GM12878 (cell line): ENCODE data around the gene TEKT3.

Experiments
- CHD2 ChIP-seq: IDR thresholded peaks from 2 replicates; pipeline ENCODE4 v1.6.1; 2011; ENCODE audit warnings: low read depth, low read length, improper control_type of control experiment, borderline replicate concordance
- CTCF ChIP-seq, 3 experiments: IDR thresholded peaks in 2 of 3; conservative IDR thresholded peaks in 1 of 3; 2 replicates each; pipeline ENCODE4 v1.5.1; 2011; ENCODE audit warnings: low read depth in 3 of 3, low read length in 3 of 3, mild to moderate bottlenecking in 3 of 3, control low read depth in 2 of 3, moderate library complexity in 2 of 3, inconsistent platforms in 1 of 3, mixed read lengths in 1 of 3; ENCODE audit not compliant: control insufficient read depth in 2 of 3, insufficient read depth in 1 of 3; ENCODE audit errors: extremely low read depth in 1 of 3
- NFYB ChIP-seq: IDR thresholded peaks from 2 replicates; pipeline ENCODE4 v1.6.1; 2011; ENCODE audit warnings: low read depth, mild to moderate bottlenecking, low read length, improper control_type of control experiment, moderate library complexity; ENCODE audit not compliant: insufficient read depth
- POLR2A ChIP-seq: IDR thresholded peaks from 2 replicates; pipeline ENCODE4 v1.6.1; 2011; ENCODE audit warnings: low read depth, mild to moderate bottlenecking, low read length
- YY1 ChIP-seq: IDR thresholded peaks from 2 replicates; pipeline ENCODE4 v1.6.1; 2011; ENCODE audit warnings: low read depth, mild to moderate bottlenecking, low read length
- ZZZ3 ChIP-seq: IDR thresholded peaks from 2 replicates; pipeline ENCODE4 v1.6.1; 2011; ENCODE audit warnings: low read depth; ENCODE audit not compliant: control insufficient read depth, insufficient read length

- TF ChIP-seq CHD2: no peak
- no peak for TF ChIP-seq CTCF (IDR thresholded peaks at IDR 0.05 in 2 of 3, conservative IDR thresholded peaks at IDR 0.05 in 1 of 3; ENCODE audit: control insufficient read depth in 2 of 3, extremely low read depth in 1 of 3, insufficient read depth in 1 of 3, low read depth in 3 of 3, low read length in 3 of 3)
- TF ChIP-seq NFYB: no peak
- TF ChIP-seq POLR2A: no peak
- TF ChIP-seq YY1: no peak
- no peak for TF ChIP-seq ZZZ3
Measured at GRCh38 chr17:15290605-15291004, 50.8 kb downstream of the TEKT3 start.
